ENCODE data around the gene DAGLB.

DNA sequence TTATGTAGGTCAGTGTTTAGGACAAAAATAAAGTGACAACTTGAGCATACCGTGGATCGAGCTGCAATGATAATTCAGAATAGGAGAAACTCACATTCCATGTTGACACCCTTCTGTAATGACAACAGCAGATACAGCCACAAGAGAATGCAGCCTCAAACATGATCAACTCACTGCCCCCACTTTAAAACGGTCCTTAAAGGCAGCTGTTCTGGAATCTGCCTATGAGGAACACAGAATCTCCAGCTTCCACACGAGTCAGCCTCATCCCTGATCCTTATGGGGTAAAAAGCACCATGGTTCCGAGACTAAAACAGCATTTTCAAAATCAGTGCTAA is 32.5 kb upstream of the DAGLB start:
- no peak for TF ChIP-seq CTCF (optimal IDR thresholded peaks at IDR 0.05 in 1 of 3, IDR thresholded peaks at IDR 0.05 in 1 of 3, conservative IDR thresholded peaks at IDR 0.05 in 1 of 3; ENCODE audit: extremely low read depth in 1 of 3, insufficient read depth in 2 of 3, low read length in 3 of 3)
- TF ChIP-seq EZH2 (IDR thresholded peaks at IDR 0.05; ENCODE audit: low read length) = no peak
